HG02885 (cell line): ENCODE results near the gene LHPP.

Experiments used
- ATAC-seq: cut with Tn5 transposase; IDR thresholded peaks from one replicate; pipeline ENCODE4 v1.9.1; 2021; ENCODE audit warnings: mild to moderate bottlenecking; ENCODE audit not compliant: unreplicated experiment, poor library complexity

LHPP gene

GRCh38 chr10:124532106-124532641 is 70.6 kb downstream of the LHPP start:
- no peak for ATAC-seq

GRCh38 chr10:124532788-124533187 is 71.2 kb downstream of the LHPP start:
- ATAC-seq = no peak

- no peak for ATAC-seq
Measured at GRCh38 chr10:124533266-124533665, 71.6 kb downstream of the LHPP start.

GRCh38 chr10:124534231-124534798 is 72.7 kb downstream of the LHPP start:
- ATAC-seq = no peak

GRCh38 chr10:124534826-124535601 is 73.4 kb downstream of the LHPP start:
- ATAC-seq = no peak

- no peak for ATAC-seq
Measured at GRCh38 chr10:124535731-124536495, 74.3 kb downstream of the LHPP start.

GRCh38 chr10:124536496-124537050 is 75.0 kb downstream of the LHPP start:
- no peak for ATAC-seq

DNA sequence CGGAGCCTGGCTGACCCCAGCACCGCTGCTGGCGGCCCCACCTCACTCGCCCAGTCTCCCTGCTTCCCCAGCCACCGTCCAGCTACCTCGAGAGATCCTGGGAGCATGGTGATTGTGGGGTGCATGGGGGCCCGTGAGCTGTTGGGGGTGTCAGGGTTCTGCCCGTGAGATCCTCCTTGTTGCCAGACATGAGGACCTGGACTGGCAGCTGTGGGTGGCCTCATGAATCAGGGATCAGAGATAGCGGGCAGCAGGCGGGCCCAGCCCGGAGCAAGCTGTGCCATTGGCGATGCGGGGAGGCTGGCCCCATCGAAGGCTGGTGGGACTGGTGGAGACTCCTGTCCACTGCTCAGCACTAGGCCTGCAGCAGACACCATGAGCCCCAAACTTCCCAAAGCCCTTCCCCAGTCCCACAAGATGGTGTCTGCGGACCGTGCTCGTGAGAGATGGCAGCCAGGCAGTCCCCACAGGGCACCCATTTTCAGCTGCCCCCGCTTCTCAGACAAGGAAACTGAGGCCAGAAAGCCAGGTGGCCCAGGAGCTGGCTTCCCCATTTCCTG is 75.6 kb downstream of the LHPP start:
- no peak for ATAC-seq

GRCh38 chr10:124537891-124538290 is 76.3 kb downstream of the LHPP start:
- no peak for ATAC-seq

GRCh38 chr10:124538706-124539105 is 77.1 kb downstream of the LHPP start:
- ATAC-seq = no peak

DNA sequence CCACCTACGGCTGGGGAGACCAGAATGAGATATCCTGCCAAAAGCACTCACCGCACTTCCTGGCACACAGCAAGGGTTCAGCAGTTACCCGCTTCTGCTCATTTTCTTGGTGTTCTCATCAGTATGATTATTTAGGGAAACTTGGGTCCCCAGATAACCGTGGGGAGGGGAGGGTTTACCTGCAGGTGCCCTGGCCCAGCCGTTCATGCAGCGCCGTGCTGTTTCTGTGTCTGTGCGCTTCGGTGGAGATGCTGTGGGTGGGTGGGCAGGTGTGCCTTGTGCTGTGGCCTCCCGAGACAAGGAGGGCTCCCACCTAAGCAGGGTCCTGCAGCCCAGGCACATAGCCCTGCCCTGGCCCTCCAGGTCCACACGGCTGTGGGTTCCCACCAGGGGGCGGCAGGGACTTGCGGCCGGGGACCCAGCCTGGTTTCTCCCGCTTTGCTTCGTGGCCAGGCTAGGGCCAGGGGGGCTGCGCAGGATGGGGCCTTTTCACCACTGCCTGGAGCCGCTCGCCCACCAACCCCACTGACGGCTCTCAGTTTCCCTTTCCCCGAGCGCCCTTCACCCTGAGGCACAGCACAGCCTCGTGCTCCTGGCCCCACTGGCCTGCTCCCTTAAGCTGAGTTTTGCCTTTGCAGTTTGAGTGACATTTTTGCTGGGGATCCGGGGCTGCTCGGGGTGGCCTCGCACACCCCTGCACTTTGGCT is 78.5 kb downstream of the LHPP start:
- ATAC-seq = peak; percentile 62

- ATAC-seq = no peak
Measured at GRCh38 chr10:124541076-124541903, 79.7 kb downstream of the LHPP start.

- ATAC-seq = no peak
Measured at GRCh38 chr10:124542336-124542735, 80.7 kb downstream of the LHPP start.

- no peak for ATAC-seq
Measured at GRCh38 chr10:124543146-124543545, 81.5 kb downstream of the LHPP start.

DNA sequence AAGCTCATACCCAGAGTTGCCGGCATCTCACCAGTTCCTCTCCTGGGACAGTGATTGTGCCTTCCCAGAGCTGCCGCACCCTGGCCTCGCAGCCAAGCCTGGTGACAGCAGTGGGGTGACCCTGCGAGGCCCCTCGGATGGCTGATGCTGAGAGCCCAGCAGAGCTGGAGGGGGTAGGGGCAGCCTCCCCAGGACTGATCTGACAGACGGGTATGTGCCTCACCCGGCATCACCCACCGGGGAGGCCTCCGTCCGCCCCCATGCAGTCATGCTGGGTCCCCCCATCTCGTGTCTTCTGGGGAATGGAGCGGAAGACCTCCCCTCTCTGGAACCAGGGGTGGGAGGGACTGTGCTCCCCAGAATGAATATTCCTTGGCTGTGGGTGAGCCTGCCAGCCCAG is 82.3 kb downstream of the LHPP start:
- no peak for ATAC-seq

- ATAC-seq = no peak
Measured at GRCh38 chr10:124544711-124545110, 83.1 kb downstream of the LHPP start.

GRCh38 chr10:124545351-124546054 is 83.9 kb downstream of the LHPP start:
- ATAC-seq = no peak

DNA sequence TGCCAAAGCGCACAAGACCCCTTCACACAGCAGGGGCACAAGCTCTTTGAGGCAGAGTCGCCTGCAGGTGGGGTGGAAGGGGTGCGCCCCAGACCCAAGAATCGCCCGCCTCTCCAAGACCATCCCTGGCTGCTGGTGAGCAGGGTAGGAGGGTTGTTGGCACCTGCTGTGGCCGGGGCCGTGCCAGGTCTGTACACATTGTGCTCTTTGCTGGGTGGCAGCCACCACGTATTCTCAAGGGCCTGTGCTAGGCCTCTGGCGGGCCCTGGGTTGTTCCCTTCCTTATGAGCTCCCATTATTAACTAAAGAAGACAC is 84.4 kb downstream of the LHPP start:
- no peak for ATAC-seq
